Right lobe of liver (tissue), 6 donors: ENCODE results near the gene FASTKD2. TPM values are rescaled to one million over a fixed set of nuclear protein-coding genes. Genes with fewer than 3 reads are reported as not detected.

ENCODE experiments used
- ATAC-seq, 4 donors: fragments of 200-7000 bp; cut with Tn5 transposase; one replicate each; pipeline ENCODE4 v1.9.1; 2020; ENCODE audit warnings: mild to moderate bottlenecking in 4 of 4, moderate library complexity in 4 of 4
- DNase-seq, 3 donors: peaks; one replicate each; pipeline ENCODE4 v3.0.0-alpha.2; 2020
- H3K27ac ChIP-seq, 3 donors: fragments of 200-600 bp; one replicate each; pipeline ENCODE4 v1.8.0; 2022
- H3K27me3 ChIP-seq, 2 donors: fragments of 200-600 bp; one replicate each; pipeline ENCODE4 v1.8.0; 2022
- H3K36me3 ChIP-seq, 4 donors: fragments of 200-600 bp; sonication (generic) in 1 of 4; one replicate each; pipeline versions ENCODE4 v1.5.1 to v1.8.0; 2017 to 2022; ENCODE audit warnings: control low read depth in 1 of 4
- H3K4me1 ChIP-seq, 4 donors: fragments of 200-600 bp; sonication (generic) in 1 of 4; one replicate each; pipeline versions ENCODE4 v1.5.1 to v1.8.0; 2017 to 2022; ENCODE audit warnings: control low read depth in 1 of 4
- H3K4me3 ChIP-seq, 3 donors: fragments of 200-600 bp; one replicate each; pipeline ENCODE4 v1.8.0; 2022
- H3K9me3 ChIP-seq, 4 donors: fragments of 200-600 bp; sonication (generic) in 1 of 4; one replicate each; pipeline versions ENCODE4 v1.5.1 to v1.8.0; 2017 to 2022; ENCODE audit warnings: control low read depth in 1 of 4
- POLR2A ChIP-seq: fragments of 450-650 bp; IDR thresholded peaks from one replicate; pipeline ENCODE4 v1.6.1; 2017; ENCODE audit warnings: antibody characterized with exemption, mild to moderate bottlenecking
- WGBS: methylation state at CpG from one replicate; pipeline ENCODE4 v1.1.6; 2018; ENCODE audit warnings: low coverage, low lambda C conversion rate; ENCODE audit not compliant: insufficient coverage; ENCODE audit errors: missing lambda C conversion rate; 5-methylcytosine and 5-hydroxymethylcytosine counted together
- intact Hi-C, 2 donors: fragments of 100-400 bp; cut with DNase I; formaldehyde crosslinking; loops; one replicate each; pipeline versions ENCODE4 v1.11.2 to v1.14.1; 2022
- total RNA-seq, 6 experiments: library from RNA; depleted of rRNA in 2 of 6; stranded (reverse); fragments of >200 nt in 2 of 6; fragmentation: NEBNext Ultra II Directional in 3 of 6; extraction: Animal tissue kit (Norgen Biotek cat#: 25700) in 3 of 6; gene quantifications; one replicate each; pipeline versions ENCODE4 v1.1.0 to v1.2.4, GENCODE V29; 2016 to 2023
- TF ChIP-seq, protein P1 (sequence below), 4 donors: fragments of 200-600 bp in 3 of 4; fragments of 450-650 bp in 1 of 4; IDR thresholded peaks; one replicate each; pipeline versions ENCODE4 v1.5.1 to v1.8.0; 2016 to 2022; ENCODE audit warnings: antibody characterized with exemption in 4 of 4, mild to moderate bottlenecking in 2 of 4
- donor health status: DM: no; HTN: yes; CAD: no.
- donor health status: DM: no; HTN: no; CAD: no.
- donor health status: DM: no; HTN: no; CAD: no.
- donor health status: DM: no; HTN: yes; CAD: no.
- donor health status: DM: no; HTN: yes; CAD: no.

FASTKD2 gene
- total RNA-seq, 6 experiments from 2014 or later, result 13.5 to 29.1 (median 16.9) TPM

GRCh38 chr2:206766057-206766930 lies 888 bp downstream of the FASTKD2 start:
- Histone ChIP-seq H3K27me3 (no peaks in the 10 kb centered on the region), H3K4me3 (peak overlapping the region; percentile 79 to 96 (median 92)), H3K36me3 (peaks cover 0 to 19% (median 1%) of the 10 kb centered on the region in 4 donors), H3K4me1 (peaks cover 0 to 6% (median 1%) of the 10 kb centered on the region in 4 donors), H3K9me3 (no peaks in the 10 kb centered on the region), H3K27ac (peak overlapping the region; percentile 70 to 77 (median 72))
- ATAC-seq, result no peak
- no peak for DNase-seq
- TF ChIP-seq, protein P1, sequence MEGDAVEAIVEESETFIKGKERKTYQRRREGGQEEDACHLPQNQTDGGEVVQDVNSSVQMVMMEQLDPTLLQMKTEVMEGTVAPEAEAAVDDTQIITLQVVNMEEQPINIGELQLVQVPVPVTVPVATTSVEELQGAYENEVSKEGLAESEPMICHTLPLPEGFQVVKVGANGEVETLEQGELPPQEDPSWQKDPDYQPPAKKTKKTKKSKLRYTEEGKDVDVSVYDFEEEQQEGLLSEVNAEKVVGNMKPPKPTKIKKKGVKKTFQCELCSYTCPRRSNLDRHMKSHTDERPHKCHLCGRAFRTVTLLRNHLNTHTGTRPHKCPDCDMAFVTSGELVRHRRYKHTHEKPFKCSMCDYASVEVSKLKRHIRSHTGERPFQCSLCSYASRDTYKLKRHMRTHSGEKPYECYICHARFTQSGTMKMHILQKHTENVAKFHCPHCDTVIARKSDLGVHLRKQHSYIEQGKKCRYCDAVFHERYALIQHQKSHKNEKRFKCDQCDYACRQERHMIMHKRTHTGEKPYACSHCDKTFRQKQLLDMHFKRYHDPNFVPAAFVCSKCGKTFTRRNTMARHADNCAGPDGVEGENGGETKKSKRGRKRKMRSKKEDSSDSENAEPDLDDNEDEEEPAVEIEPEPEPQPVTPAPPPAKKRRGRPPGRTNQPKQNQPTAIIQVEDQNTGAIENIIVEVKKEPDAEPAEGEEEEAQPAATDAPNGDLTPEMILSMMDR (IDR thresholded peaks at IDR 0.05), result no peak
- TF ChIP-seq POLR2A, result no peak
- WGBS, result 37% methylated on average over 12 of the region's 12 CpGs
- intact Hi-C loops, result no loop called here

GRCh38 chr2:206774871-206775270 lies 9.5 kb downstream of the FASTKD2 start:
- Histone ChIP-seq H3K4me1 (no peaks in the 10 kb centered on the region), H3K36me3 (peaks cover 0 to 56% (median 15%) of the 10 kb centered on the region in 4 donors), H3K27ac (no peak overlapping the region), H3K9me3 (peaks cover 0 to 5% (median 1%) of the 10 kb centered on the region in 4 donors), H3K4me3 (no peak overlapping the region), H3K27me3 (no peaks in the 10 kb centered on the region)
- no peak for DNase-seq
- whole genome bisulfite sequencing, result 91% methylated on average over 1 of the region's 1 CpG
- no peak for ATAC-seq
- intact Hi-C loops, result no loop called here
- TF ChIP-seq POLR2A, result no peak
- TF ChIP-seq, protein P1 (IDR thresholded peaks at IDR 0.05), result no peak

- H3K36me3 ChIP-seq, result peaks cover 0 to 43% (median 13%) of the 10 kb centered on the region in 4 donors
- no peak for ATAC-seq
- intact Hi-C loops, result no loop called here
Measured at GRCh38 chr2:206776432-206776831, 11.0 kb downstream of the FASTKD2 start.

DNA sequence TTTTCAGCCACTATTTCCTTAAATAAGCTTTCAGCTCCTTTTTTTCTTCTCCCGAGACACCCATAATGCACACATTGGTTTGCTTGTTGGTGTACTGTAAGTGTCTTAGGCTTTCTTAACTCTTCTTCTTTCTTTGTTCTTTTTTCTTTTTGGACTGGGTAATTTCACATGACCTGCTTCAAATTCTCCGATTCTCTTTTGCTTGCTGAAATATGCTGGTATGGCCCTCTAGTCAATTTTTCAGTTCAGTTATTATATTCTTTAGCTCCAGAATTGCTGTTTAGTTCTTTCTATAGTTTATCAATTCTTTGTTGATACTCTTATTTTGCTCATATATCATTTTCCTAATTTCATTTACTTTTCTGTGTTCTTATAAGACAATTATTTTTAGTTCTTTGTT lies 15.3 kb downstream of the FASTKD2 start:
- no peak for ATAC-seq
- WGBS, result 100% methylated on average over 2 of the region's 2 CpGs
- Histone ChIP-seq H3K27me3 (no peaks in the 10 kb centered on the region), H3K36me3 (peaks cover 0 to 44% (median under 1%) of the 10 kb centered on the region in 4 donors), H3K4me1 (no peaks in the 10 kb centered on the region), H3K27ac (no peak overlapping the region), H3K9me3 (peaks cover 0 to 5% (median 1%) of the 10 kb centered on the region in 4 donors), H3K4me3 (no peak overlapping the region)
- DNase-seq, result no peak
- no peak for TF ChIP-seq POLR2A
- TF ChIP-seq, protein P1 (IDR thresholded peaks at IDR 0.05), result no peak
- intact Hi-C loops, result no loop called here

More at GRCh38 chr2:206776432-206776831, 11.0 kb downstream of the FASTKD2 start:
- Histone ChIP-seq H3K9me3 (peaks cover 0 to 5% (median 1%) of the 10 kb centered on the region in 4 donors), H3K4me1 (no peaks in the 10 kb centered on the region), H3K27ac (no peak overlapping the region), H3K27me3 (no peaks in the 10 kb centered on the region), H3K4me3 (no peak overlapping the region)
- TF ChIP-seq, protein P1 (IDR thresholded peaks at IDR 0.05), result no peak
- TF ChIP-seq POLR2A, result no peak
- DNase-seq, result no peak
